GM12892 (cell line): ENCODE data around the gene ADCY7.

ENCODE experiments used
- POLR2A ChIP-seq: IDR thresholded peaks from 2 replicates; pipeline ENCODE4 v1.6.1; 2011; ENCODE audit warnings: low read depth, low read length, control low read depth
- POLR2AphosphoS5 ChIP-seq: IDR thresholded peaks from 2 replicates; pipeline ENCODE4 v1.6.1; 2011; ENCODE audit warnings: low read depth, low read length, control low read depth
- TAF1 ChIP-seq: IDR thresholded peaks from 2 replicates; pipeline ENCODE4 v1.6.1; 2011; ENCODE audit warnings: low read depth, mild to moderate bottlenecking, control low read depth, low read length, borderline replicate concordance

- TF ChIP-seq TAF1 (no peak), POLR2AphosphoS5 (no peak), POLR2A (no peak)
Observed at GRCh38 chr16:50309156-50309526, 42.8 kb downstream of the ADCY7 start.
